SK-N-SH (cell line): Measurements from ENCODE around the gene CDH12. TPM values are rescaled to one million over a fixed set of nuclear protein-coding genes. Genes with fewer than 3 reads are reported as not detected.

Source experiments
- CTCF ChIA-PET: fragments of 300-600, 350-600 bp; formaldehyde crosslinking; extraction: SDS; loops from one replicate; lab custom pipeline; 2021; lab: Yijun Ruan, JAX
- POLR2A ChIA-PET: fragments of 350-600 bp; sonication (Branson Sonifier 250); formaldehyde crosslinking; extraction: SDS; loops from one replicate; lab custom pipeline; 2020; ENCODE audit warnings: antibody characterized with exemption, inconsistent platforms; lab: Yijun Ruan, JAX
- DNase-seq: peaks from one replicate; pipeline ENCODE4 v3.0.0; 2012
- H2AFZ ChIP-seq: fragments of 200-600 bp; sonication (generic); 2 replicates; pipeline ENCODE4 v1.8.1; 2016; ENCODE audit warnings: antibody characterized with exemption, mild to moderate bottlenecking, low read depth
- H3F3A ChIP-seq: fragments of 200-600 bp; sonication (generic); replicated peaks from 2 replicates; pipeline ENCODE3; 2016; ENCODE audit warnings: antibody characterized with exemption, mild to moderate bottlenecking; ENCODE audit not compliant: insufficient read depth
- H3K27ac ChIP-seq, 2 experiments: fragments of 200-500 bp in 1 of 2; fragments of 200-600 bp in 1 of 2; sonication (Bioruptor generic) in 1 of 2; sonication (generic), shearing (Covaris generic) in 1 of 2; 2 replicates each; pipeline versions ENCODE4 v1.5.1 to v1.6.1; 2014 to 2016; ENCODE audit warnings: low read depth in 2 of 2, inconsistent platforms in 1 of 2, low read length in 1 of 2, mild to moderate bottlenecking in 1 of 2, mixed read lengths in 1 of 2
- H3K27me3 ChIP-seq: fragments of 200-600 bp; sonication (generic), shearing (Covaris generic); 2 replicates; pipeline ENCODE4 v1.6.1; 2016; ENCODE audit warnings: mixed run types; ENCODE audit not compliant: insufficient read depth
- H3K36me3 ChIP-seq, 2 experiments: fragments of 200-500 bp in 1 of 2; fragments of 200-600 bp in 1 of 2; sonication (Bioruptor generic) in 1 of 2; sonication (generic) in 1 of 2; replicated peaks in 1 of 2; 2 replicates each; pipeline versions ENCODE3 to v1.5.1; 2014 to 2016; ENCODE audit warnings: low read length in 1 of 2, mild to moderate bottlenecking in 1 of 2; ENCODE audit not compliant: insufficient read depth in 2 of 2, control insufficient read depth in 1 of 2
- H3K4me1 ChIP-seq, 2 experiments: fragments of 200-500 bp in 1 of 2; fragments of 200-600 bp in 1 of 2; sonication (Bioruptor generic) in 1 of 2; sonication (generic), shearing (Covaris generic) in 1 of 2; 2 replicates each; pipeline versions ENCODE4 v1.5.1 to v1.6.1; 2014 to 2016; ENCODE audit warnings: low read depth in 1 of 2, low read length in 1 of 2, mixed run types in 1 of 2; ENCODE audit not compliant: insufficient read depth in 2 of 2, control insufficient read depth in 1 of 2
- H3K4me2 ChIP-seq: fragments of 200-600 bp; sonication (generic), shearing (Covaris generic); 2 replicates; pipeline ENCODE4 v1.6.1; 2017; ENCODE audit warnings: mixed run types
- H3K4me3 ChIP-seq, 2 experiments: fragments of 200-500 bp in 1 of 2; fragments of 200-600 bp in 1 of 2; sonication (Bioruptor generic) in 1 of 2; sonication (generic), shearing (Covaris generic) in 1 of 2; 2 replicates each; pipeline versions ENCODE4 v1.5.1 to v1.8.1; 2014 to 2016; ENCODE audit warnings: low read depth in 2 of 2, inconsistent platforms in 1 of 2, low read length in 1 of 2, mild to moderate bottlenecking in 1 of 2, mixed read lengths in 1 of 2, moderate library complexity in 1 of 2
- H3K79me2 ChIP-seq: fragments of 200-600 bp; sonication (generic); 2 replicates; pipeline ENCODE4 v1.8.1; 2017; ENCODE audit warnings: mild to moderate bottlenecking; ENCODE audit not compliant: insufficient read depth
- H3K9ac ChIP-seq: fragments of 200-600 bp; sonication (generic); 2 replicates; pipeline ENCODE4 v1.6.1; 2017; ENCODE audit warnings: mixed run types
- H3K9me2 ChIP-seq: fragments of 200-600 bp; sonication (generic); 2 replicates; pipeline ENCODE4 v1.6.1; 2017; ENCODE audit warnings: mixed run types
- H3K9me3 ChIP-seq: fragments of 200-600 bp; sonication (generic); 2 replicates; pipeline ENCODE4 v1.6.1; 2017; ENCODE audit warnings: mixed run types, mild to moderate bottlenecking, moderate library complexity
- H4K20me1 ChIP-seq: fragments of 200-600 bp; sonication (generic); 2 replicates; pipeline ENCODE4 v1.6.1; 2017; ENCODE audit warnings: mild to moderate bottlenecking, mixed run types; ENCODE audit not compliant: insufficient read depth
- CHD2 ChIP-seq: fragments of 150-350 bp; IDR thresholded peaks from 2 replicates; pipeline ENCODE4 v1.6.1; 2018; ENCODE audit warnings: low read length; ENCODE audit not compliant: partially characterized antibody
- ELF1 ChIP-seq: IDR thresholded peaks from 2 replicates; pipeline ENCODE4 v1.4.0; 2012
- EP300 ChIP-seq, 2 experiments: IDR thresholded peaks; 2 replicates each; pipeline versions ENCODE4 v1.4.0 to v1.6.1; 2012; ENCODE audit warnings: borderline replicate concordance in 1 of 2, low read depth in 1 of 2, low read length in 1 of 2
- FOXM1 ChIP-seq: IDR thresholded peaks from 2 replicates; pipeline ENCODE4 v1.4.0; 2012; ENCODE audit warnings: low read depth, mild to moderate bottlenecking
- GATA2 ChIP-seq: sonication (generic); formaldehyde crosslinking; IDR thresholded peaks from 2 replicates; pipeline ENCODE4 v1.5.0; 2020; ENCODE audit warnings: mild to moderate bottlenecking, missing genetic modification reagents
- MXI1 ChIP-seq: IDR thresholded peaks from 2 replicates; pipeline ENCODE4 v1.6.1; 2012; ENCODE audit warnings: mild to moderate bottlenecking, low read depth, low read length, improper control_type of control experiment
- POLR2AphosphoS5 ChIP-seq: IDR thresholded peaks from 2 replicates; pipeline ENCODE4 v1.6.1; 2012; ENCODE audit warnings: low read depth, low read length
- RAD21 ChIP-seq: IDR thresholded peaks from 2 replicates; pipeline ENCODE4 v1.6.1; 2012; ENCODE audit warnings: mild to moderate bottlenecking, low read length
- RCOR1 ChIP-seq: fragments of 150-350 bp; IDR thresholded peaks from 2 replicates; pipeline ENCODE4 v1.6.1; 2017; ENCODE audit warnings: antibody characterized with exemption, low read length
- RXRA ChIP-seq: IDR thresholded peaks from 2 replicates; pipeline ENCODE4 v1.4.0; 2012; ENCODE audit warnings: low read depth, mild to moderate bottlenecking, borderline replicate concordance
- SIN3A ChIP-seq: IDR thresholded peaks from 2 replicates; pipeline ENCODE4 v1.6.1; 2012; ENCODE audit warnings: low read depth, mild to moderate bottlenecking, low read length, moderate library complexity, borderline replicate concordance
- TAF1 ChIP-seq: IDR thresholded peaks from 2 replicates; pipeline ENCODE4 v1.6.1; 2012; ENCODE audit warnings: low read depth, mild to moderate bottlenecking, low read length, moderate library complexity, borderline replicate concordance
- TCF12 ChIP-seq: IDR thresholded peaks from 2 replicates; pipeline ENCODE4 v1.4.0; 2012
- WGBS: methylation state at CpG from one replicate; pipeline ENCODE4 v1.1.6; 2017; ENCODE audit warnings: low lambda C conversion rate; 5-methylcytosine and 5-hydroxymethylcytosine counted together
- polyA plus RNA-seq, 3 experiments: library from polyadenylated mRNA; depleted of rRNA; stranded (reverse); fragments of >200 nt; gene quantifications; 2 replicates each; pipeline ENCODE4 v1.2.3, GENCODE V29; 2012

The CDH12 gene
- polyA plus RNA-seq, 1 of the 3 experiments (the other 2 are of a cell fraction), result not detected

- Histone ChIP-seq H3K27me3 (no peaks in the 10 kb centered on the region), H4K20me1 (no peaks in the 10 kb centered on the region), H3F3A (no peaks in the 10 kb centered on the region), H2AFZ (no peak overlapping the region), H3K79me2 (no peaks in the 10 kb centered on the region), H3K9me3 (no peaks in the 10 kb centered on the region), H3K4me1 (no peaks in the 10 kb centered on the region), H3K4me3 (no peak overlapping the region), H3K27ac (no peak overlapping the region), H3K36me3 (no peaks in the 10 kb centered on the region), H3K4me2 (no peak overlapping the region), H3K9ac (no peak overlapping the region), H3K9me2 (no peaks in the 10 kb centered on the region)
- TF ChIP-seq FOXM1 (no peak), TCF12 (no peak)
- WGBS, result 38% methylated on average over 2 of the region's 2 CpGs
- ChIA-PET CTCF (no interaction called here), POLR2A (no interaction called here)
- no peak for DNase-seq
Observed at GRCh38 chr5:22734907-22735306, 118.2 kb downstream of the CDH12 start.

GRCh38 chr5:22728610-22729009 is 124.5 kb downstream of the CDH12 start:
- Histone ChIP-seq H3F3A (no peaks in the 10 kb centered on the region), H2AFZ (no peak overlapping the region), H3K4me2 (no peak overlapping the region), H3K9me2 (no peaks in the 10 kb centered on the region), H3K27me3 (no peaks in the 10 kb centered on the region), H3K27ac (no peak overlapping the region), H4K20me1 (no peaks in the 10 kb centered on the region), H3K9ac (no peak overlapping the region), H3K4me1 (no peaks in the 10 kb centered on the region), H3K9me3 (no peaks in the 10 kb centered on the region), H3K79me2 (no peaks in the 10 kb centered on the region), H3K4me3 (no peak overlapping the region), H3K36me3 (no peaks in the 10 kb centered on the region)
- ChIA-PET POLR2A (no interaction called here), CTCF (no interaction called here)
- TF ChIP-seq CHD2 (no peak), RXRA (no peak), ELF1 (no peak), GATA2 (no peak)
- no peak for DNase-seq
- WGBS, result 2% methylated on average over 4 of the region's 4 CpGs

- no peaks in the 10 kb centered on the region for H3K9me2 ChIP-seq
- no peak overlapping the region for H3K4me2 ChIP-seq
- H4K20me1 ChIP-seq, result no peaks in the 10 kb centered on the region
- H3K36me3 ChIP-seq, result no peaks in the 10 kb centered on the region
- DNase-seq, result no peak
- H2AFZ ChIP-seq, result no peak overlapping the region
- H3K4me3 ChIP-seq, result no peak overlapping the region
- no peaks in the 10 kb centered on the region for H3K9me3 ChIP-seq
- no peaks in the 10 kb centered on the region for H3K4me1 ChIP-seq
- CTCF ChIA-PET, result no interaction called here
- no peak overlapping the region for H3K9ac ChIP-seq
- POLR2A ChIA-PET, result no interaction called here
- no peaks in the 10 kb centered on the region for H3F3A ChIP-seq
- no peak overlapping the region for H3K27ac ChIP-seq
- no peaks in the 10 kb centered on the region for H3K79me2 ChIP-seq
- 9% methylated on average over 1 of the region's 1 CpG for WGBS
- H3K27me3 ChIP-seq, result no peaks in the 10 kb centered on the region
- TF ChIP-seq MXI1, result no peak
- TF ChIP-seq SIN3A, result no peak
Observed at GRCh38 chr5:22722491-22722890, 130.7 kb downstream of the CDH12 start.

DNA sequence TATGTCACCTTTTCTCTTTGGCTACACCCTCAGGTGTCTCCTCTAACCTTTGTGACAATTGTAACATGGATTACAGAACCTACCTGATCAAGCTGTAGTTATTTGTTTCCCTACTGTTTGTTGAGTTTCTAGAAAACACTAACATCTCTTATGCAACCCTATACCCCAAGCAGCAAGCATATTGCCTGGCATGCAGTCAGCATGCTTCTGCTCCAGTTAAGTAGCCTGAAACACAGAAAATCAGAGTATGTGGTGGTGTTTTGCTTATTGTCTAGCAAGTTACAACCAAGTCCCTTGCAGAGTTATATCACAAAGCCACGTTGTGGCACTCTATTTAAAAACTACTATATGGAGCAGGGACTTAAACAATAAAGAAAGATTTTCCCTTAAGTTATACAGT is 131.1 kb downstream of the CDH12 start:
- 0% methylated on average over 1 of the region's 1 CpG for WGBS
- TF ChIP-seq FOXM1 (no peak), GATA2 (no peak), EP300 (IDR thresholded peaks at IDR 0.05; ENCODE audit: borderline replicate concordance in 1 of 2, low read depth in 1 of 2, low read length in 1 of 2) (no peak), RAD21 (no peak), CHD2 (no peak), RCOR1 (no peak), TAF1 (no peak), POLR2AphosphoS5 (no peak)
- POLR2A ChIA-PET, result no interaction called here

More for the DNA sequence above, 131.1 kb downstream of the CDH12 start:
- DNase-seq, result no peak
- H2AFZ ChIP-seq, result no peak overlapping the region
- H3K79me2 ChIP-seq, result no peaks in the 10 kb centered on the region
- no peaks in the 10 kb centered on the region for H3K27me3 ChIP-seq
- H3K4me3 ChIP-seq, result no peak overlapping the region
- no peaks in the 10 kb centered on the region for H3K4me1 ChIP-seq
- H4K20me1 ChIP-seq, result no peaks in the 10 kb centered on the region
- H3K4me2 ChIP-seq, result no peak overlapping the region
- no peak overlapping the region for H3K27ac ChIP-seq
- H3K9me2 ChIP-seq, result no peaks in the 10 kb centered on the region
- H3K9me3 ChIP-seq, result no peaks in the 10 kb centered on the region
- no peaks in the 10 kb centered on the region for H3F3A ChIP-seq
- CTCF ChIA-PET, result no interaction called here
- no peak overlapping the region for H3K9ac ChIP-seq
- H3K36me3 ChIP-seq, result no peaks in the 10 kb centered on the region
